Left ventricle myocardium inferior (tissue), 1 donor: ENCODE results near the gene EIF4E2. TPM values are rescaled to one million over a fixed set of nuclear protein-coding genes. Genes with fewer than 3 reads are reported as not detected.

Source experiments
- DNase-seq: peaks from one replicate; pipeline ENCODE4 v3.0.0-alpha.2; 2020
- H3K27ac ChIP-seq: fragments of 200-600 bp; replicated peaks from 2 replicates; pipeline ENCODE4 v1.8.0; 2021
- H3K27me3 ChIP-seq: fragments of 200-600 bp; 2 replicates; pipeline ENCODE4 v1.8.0; 2021; ENCODE audit warnings: low read depth
- H3K36me3 ChIP-seq: fragments of 200-600 bp; 2 replicates; pipeline ENCODE4 v1.8.0; 2021
- H3K4me1 ChIP-seq: fragments of 200-600 bp; 2 replicates; pipeline ENCODE4 v1.8.0; 2021
- H3K4me3 ChIP-seq: fragments of 200-600 bp; 2 replicates; pipeline ENCODE4 v1.8.0; 2021; ENCODE audit warnings: mild to moderate bottlenecking, moderate library complexity
- H3K9me3 ChIP-seq: fragments of 200-600 bp; replicated peaks from 2 replicates; pipeline ENCODE4 v1.8.0; 2021
- intact Hi-C: fragments of 100-400 bp; cut with micrococcal nuclease; formaldehyde crosslinking; loops from one replicate; pipeline ENCODE4 v1.11.0; 2022
- long read RNA-seq: library from polyadenylated mRNA; unstranded; transcript quantifications from one replicate; pipeline ENCODE4 v2.0.0, GENCODE V29; 2021
- total RNA-seq: library from RNA; stranded (reverse); fragmentation: NEBNext Ultra II Directional; extraction: Animal tissue kit (Norgen Biotek cat#: 25700); gene quantifications from one replicate; pipeline ENCODE4 v1.2.1, GENCODE V29; 2021
- TF ChIP-seq, protein P1 (sequence below): fragments of 200-600 bp; IDR thresholded peaks from 2 replicates; pipeline ENCODE4 v1.8.0; 2021; ENCODE audit warnings: antibody characterized with exemption, mild to moderate bottlenecking, borderline replicate concordance
- donor health status: DM: no; HTN: yes; CAD: no; lungs with severe emphysema.

Gene EIF4E2
- total RNA-seq = 44.2 TPM
- long read RNA-seq, transcript EIF4E2-207 (8 exons, 3,525 nt) = major isoform, 18 of 52 reads
- long read RNA-seq, transcript EIF4E2-202 (7 exons, 3,448 nt) = minor isoform, 8 of 52 reads
- long read RNA-seq, partial matches to known transcripts = 2 of 52 reads
- long read RNA-seq, other reads (novel, unspliced or antisense) = 20 of 52 reads

DNA sequence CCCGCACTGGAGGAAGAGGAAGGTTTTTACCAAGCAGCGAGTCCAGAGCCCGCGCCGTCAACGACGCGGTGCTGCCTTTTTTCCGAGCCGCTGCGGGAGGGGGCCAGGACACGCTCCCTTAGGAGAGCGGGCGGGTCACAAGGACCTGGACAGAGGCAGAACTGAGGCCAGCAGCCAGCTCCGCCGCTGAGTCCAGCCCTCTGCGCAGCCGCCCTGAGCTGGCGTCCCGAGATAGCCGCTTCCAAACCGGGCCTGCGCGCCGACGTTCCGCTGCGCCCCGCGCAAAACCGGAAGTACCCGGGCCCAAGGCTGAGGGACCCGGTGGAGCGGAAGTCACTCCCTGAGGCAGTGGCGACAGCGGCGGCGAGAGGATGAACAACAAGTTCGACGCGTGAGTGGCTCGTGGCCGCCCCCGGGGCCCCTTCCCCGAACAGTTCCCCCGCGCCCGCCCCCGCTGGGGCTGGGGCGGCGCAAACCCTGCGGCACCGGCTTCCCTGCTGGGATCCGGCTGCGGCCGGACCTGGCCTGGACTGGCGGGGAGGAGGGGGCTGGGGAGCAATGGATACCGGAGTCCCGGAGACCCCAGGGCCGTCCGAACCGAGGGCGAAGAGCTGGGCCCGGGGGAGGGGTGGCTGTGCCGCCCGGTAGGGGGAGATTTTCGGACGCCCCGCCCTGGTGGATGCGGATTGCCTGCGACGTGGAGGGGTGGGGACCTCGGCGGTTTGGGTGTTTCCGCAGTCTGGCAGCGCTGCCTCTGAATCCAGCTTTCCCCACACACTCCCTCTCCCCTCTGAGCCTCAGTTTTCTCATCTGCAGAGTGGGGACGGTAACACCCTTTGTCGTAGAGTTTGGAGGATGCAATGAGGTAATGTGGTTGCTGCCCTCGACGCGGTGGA, at the start of gene EIF4E2, which contains the start of gene TIGD1:
EIF4E2 (plus strand) TSS at position 336 of the 896 bp plus-strand sequence; CDS start at position 372, 36 bp downstream.
TIGD1 (minus strand) TSS at position 204 of the 896 bp plus-strand sequence. CDS start 675 bp downstream, outside the sequence.
- intact Hi-C loops = no loop called here
- peak; percentile 94 for DNase-seq
- H3K9me3 ChIP-seq = peaks cover 15% of the 10 kb centered on the region
- H3K4me3 ChIP-seq = peak within 1 kb of the TSS; percentile 81
- peaks cover 63% of the 10 kb centered on the region for H3K4me1 ChIP-seq
- H3K27me3 ChIP-seq = no peaks in the 10 kb centered on the region
- peaks cover 17% of the 10 kb centered on the region for H3K36me3 ChIP-seq
- H3K27ac ChIP-seq = peak within 1 kb of the TSS; percentile 95
- TF ChIP-seq, protein P1, sequence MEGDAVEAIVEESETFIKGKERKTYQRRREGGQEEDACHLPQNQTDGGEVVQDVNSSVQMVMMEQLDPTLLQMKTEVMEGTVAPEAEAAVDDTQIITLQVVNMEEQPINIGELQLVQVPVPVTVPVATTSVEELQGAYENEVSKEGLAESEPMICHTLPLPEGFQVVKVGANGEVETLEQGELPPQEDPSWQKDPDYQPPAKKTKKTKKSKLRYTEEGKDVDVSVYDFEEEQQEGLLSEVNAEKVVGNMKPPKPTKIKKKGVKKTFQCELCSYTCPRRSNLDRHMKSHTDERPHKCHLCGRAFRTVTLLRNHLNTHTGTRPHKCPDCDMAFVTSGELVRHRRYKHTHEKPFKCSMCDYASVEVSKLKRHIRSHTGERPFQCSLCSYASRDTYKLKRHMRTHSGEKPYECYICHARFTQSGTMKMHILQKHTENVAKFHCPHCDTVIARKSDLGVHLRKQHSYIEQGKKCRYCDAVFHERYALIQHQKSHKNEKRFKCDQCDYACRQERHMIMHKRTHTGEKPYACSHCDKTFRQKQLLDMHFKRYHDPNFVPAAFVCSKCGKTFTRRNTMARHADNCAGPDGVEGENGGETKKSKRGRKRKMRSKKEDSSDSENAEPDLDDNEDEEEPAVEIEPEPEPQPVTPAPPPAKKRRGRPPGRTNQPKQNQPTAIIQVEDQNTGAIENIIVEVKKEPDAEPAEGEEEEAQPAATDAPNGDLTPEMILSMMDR = peak; percentile 45

- TF ChIP-seq, protein P1 = no peak
Measured at GRCh38 chr2:232501331-232501771, 49.1 kb upstream of the EIF4E2 start.

DNA sequence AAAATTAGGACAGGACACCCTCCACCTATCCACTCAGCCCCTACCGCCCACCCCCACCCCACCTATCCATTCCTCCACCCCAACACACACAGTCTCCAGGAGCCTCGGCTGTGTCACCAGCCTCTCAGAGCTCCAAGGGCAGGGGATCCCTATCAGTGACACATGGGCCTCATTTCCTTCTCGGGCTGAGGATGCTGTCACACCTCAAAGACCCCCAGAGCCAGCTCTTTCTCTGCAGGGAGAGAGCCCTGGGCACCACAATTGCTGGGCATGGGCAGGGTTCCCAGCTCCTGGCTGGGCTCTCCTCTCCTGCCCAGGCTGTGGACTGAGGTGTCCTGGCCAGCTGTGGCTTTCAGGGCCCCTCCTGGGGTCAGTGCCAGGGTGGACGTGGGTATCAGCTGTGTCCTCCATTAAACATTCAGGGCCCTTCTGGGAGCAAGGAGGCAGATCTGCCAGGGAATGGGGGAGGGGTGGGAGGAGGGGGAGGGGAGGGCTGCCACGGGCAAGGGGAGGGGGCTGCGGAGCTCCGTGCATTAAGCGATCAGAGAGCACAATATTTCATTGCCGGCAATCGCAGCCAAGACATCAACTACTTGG, 48.6 kb upstream of the EIF4E2 start:
- intact Hi-C loops = no loop called here
- no peak overlapping the region for H3K4me3 ChIP-seq
- DNase-seq = no peak
- TF ChIP-seq, protein P1 = no peak
- no peaks in the 10 kb centered on the region for H3K36me3 ChIP-seq
- H3K4me1 ChIP-seq = peaks cover 23% of the 10 kb centered on the region
- no peak overlapping the region for H3K27ac ChIP-seq
- H3K9me3 ChIP-seq = no peaks in the 10 kb centered on the region
- H3K27me3 ChIP-seq = peaks cover 56% of the 10 kb centered on the region

More at GRCh38 chr2:232501331-232501771, 49.1 kb upstream of the EIF4E2 start:
- Histone ChIP-seq H3K4me3 (no peak overlapping the region), H3K4me1 (peaks cover 23% of the 10 kb centered on the region), H3K9me3 (no peaks in the 10 kb centered on the region), H3K27me3 (peaks cover 56% of the 10 kb centered on the region), H3K36me3 (no peaks in the 10 kb centered on the region), H3K27ac (no peak overlapping the region)
- no peak for DNase-seq
- intact Hi-C loops = no loop called here

DNA sequence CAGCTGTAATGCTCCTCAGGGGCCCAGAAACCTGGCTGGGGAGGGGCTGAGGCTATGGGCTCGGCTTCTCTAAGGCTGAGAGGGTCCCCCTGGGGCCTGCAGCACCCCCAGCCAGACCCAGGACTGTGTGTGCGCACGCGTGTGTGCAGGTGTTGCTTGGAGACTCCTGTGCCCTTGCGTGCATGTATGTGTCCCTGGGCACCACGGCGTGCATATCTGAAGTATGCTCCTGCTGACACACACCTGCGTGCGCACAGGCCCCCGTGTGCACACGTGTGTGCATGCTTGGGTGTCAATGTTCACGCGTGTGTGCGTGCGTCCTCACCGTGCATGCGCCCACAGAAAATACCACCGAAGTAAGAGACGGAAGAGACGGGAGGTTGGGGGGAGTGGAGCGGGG, 48.0 kb upstream of the EIF4E2 start:
- no peak overlapping the region for H3K4me3 ChIP-seq
- H3K27ac ChIP-seq = no peak overlapping the region
- intact Hi-C loops = no loop called here
- H3K9me3 ChIP-seq = no peaks in the 10 kb centered on the region
- H3K27me3 ChIP-seq = peaks cover 56% of the 10 kb centered on the region
- no peak for DNase-seq
- no peaks in the 10 kb centered on the region for H3K36me3 ChIP-seq
- H3K4me1 ChIP-seq = peaks cover 23% of the 10 kb centered on the region
- TF ChIP-seq, protein P1 = no peak
